ENCODE data around the gene NPAS2. TPM values are rescaled to one million over a fixed set of nuclear protein-coding genes. Genes with fewer than 3 reads are reported as not detected.

Gene NPAS2
- 10 to 100 TPM; 62.7 to 70.0 TPM for polyA plus RNA-seq

- no peaks in the 10 kb centered on the region for H3K9me3 ChIP-seq (ENCODE audit: control insufficient read depth in 2 of 2, insufficient read depth in 1 of 2, low read depth in 1 of 2, low read length in 1 of 2)
- H3K36me3 ChIP-seq (ENCODE audit: control insufficient read depth in 2 of 2, insufficient read depth in 2 of 2, low read length in 1 of 2), result no peaks in the 10 kb centered on the region
- H3K4me3 ChIP-seq (ENCODE audit: low read depth in 1 of 2, low read length in 2 of 2), result peak within 1 kb of the TSS; percentile 85 to 87
- 1 to 2% methylated on average over 48 to 91 of the region's 91 CpGs for WGBS, 2 donors
- H3K27ac ChIP-seq (ENCODE audit: low read depth in 2 of 2, low read length in 1 of 2), result peak within 1 kb of the TSS; percentile 97 to 99
- peaks cover 0 to 4% of the 10 kb centered on the region in 2 donors for H3K4me1 ChIP-seq (ENCODE audit: control insufficient read depth in 2 of 2, insufficient read depth in 2 of 2, low read length in 1 of 2)
- no peaks in the 10 kb centered on the region for H3K27me3 ChIP-seq (ENCODE audit: control insufficient read depth in 1 of 2, insufficient read depth in 2 of 2, low read length in 2 of 2)
Measured at GRCh38 chr2:100819370-100820272, at the start of gene NPAS2. TSS of gene NPAS2 (plus strand) at chr2:100820139. CDS start at chr2:100904755, 84,616 bp downstream.

GRCh38 chr2:100771125-100771524 lies 48.8 kb upstream of the NPAS2 start:
- WGBS, 2 donors, result 80 to 86% methylated on average over 4 of the region's 4 CpGs
- H3K4me3 ChIP-seq (ENCODE audit: low read depth in 1 of 2, low read length in 2 of 2), result no peak overlapping the region
- H3K27ac ChIP-seq (ENCODE audit: low read depth in 2 of 2, low read length in 1 of 2), result no peak overlapping the region
- H3K9me3 ChIP-seq (ENCODE audit: control insufficient read depth in 2 of 2, insufficient read depth in 1 of 2, low read depth in 1 of 2, low read length in 1 of 2), result no peaks in the 10 kb centered on the region
- no peaks in the 10 kb centered on the region for H3K36me3 ChIP-seq (ENCODE audit: control insufficient read depth in 2 of 2, insufficient read depth in 2 of 2, low read length in 1 of 2)
- no peaks in the 10 kb centered on the region for H3K4me1 ChIP-seq (ENCODE audit: control insufficient read depth in 2 of 2, insufficient read depth in 2 of 2, low read length in 1 of 2)
- H3K27me3 ChIP-seq (ENCODE audit: control insufficient read depth in 1 of 2, insufficient read depth in 2 of 2, low read length in 2 of 2), result no peaks in the 10 kb centered on the region

- Histone ChIP-seq H3K4me1 (ENCODE audit: control insufficient read depth in 2 of 2, insufficient read depth in 2 of 2, low read length in 1 of 2) (no peaks in the 10 kb centered on the region), H3K36me3 (ENCODE audit: control insufficient read depth in 2 of 2, insufficient read depth in 2 of 2, low read length in 1 of 2) (no peaks in the 10 kb centered on the region), H3K4me3 (ENCODE audit: low read depth in 1 of 2, low read length in 2 of 2) (no peak overlapping the region), H3K27ac (ENCODE audit: low read depth in 2 of 2, low read length in 1 of 2) (no peak overlapping the region), H3K27me3 (ENCODE audit: control insufficient read depth in 1 of 2, insufficient read depth in 2 of 2, low read length in 2 of 2) (no peaks in the 10 kb centered on the region), H3K9me3 (ENCODE audit: control insufficient read depth in 2 of 2, insufficient read depth in 1 of 2, low read depth in 1 of 2, low read length in 1 of 2) (no peaks in the 10 kb centered on the region)
- 87 to 91% methylated on average over 4 of the region's 4 CpGs for WGBS, 2 donors
Measured at GRCh38 chr2:100773538-100773937, 46.4 kb upstream of the NPAS2 start.

- no peaks in the 10 kb centered on the region for H3K4me1 ChIP-seq (ENCODE audit: control insufficient read depth in 2 of 2, insufficient read depth in 2 of 2, low read length in 1 of 2)
- no peak overlapping the region for H3K4me3 ChIP-seq (ENCODE audit: low read depth in 1 of 2, low read length in 2 of 2)
- no peaks in the 10 kb centered on the region for H3K27me3 ChIP-seq (ENCODE audit: control insufficient read depth in 1 of 2, insufficient read depth in 2 of 2, low read length in 2 of 2)
- no peaks in the 10 kb centered on the region for H3K9me3 ChIP-seq (ENCODE audit: control insufficient read depth in 2 of 2, insufficient read depth in 1 of 2, low read depth in 1 of 2, low read length in 1 of 2)
- H3K27ac ChIP-seq (ENCODE audit: low read depth in 2 of 2, low read length in 1 of 2), result no peak overlapping the region
- H3K36me3 ChIP-seq (ENCODE audit: control insufficient read depth in 2 of 2, insufficient read depth in 2 of 2, low read length in 1 of 2), result no peaks in the 10 kb centered on the region
Measured at GRCh38 chr2:100776445-100776844, 43.5 kb upstream of the NPAS2 start.

GRCh38 chr2:100778637-100779450 lies 41.1 kb upstream of the NPAS2 start:
- no peaks in the 10 kb centered on the region for H3K4me1 ChIP-seq (ENCODE audit: control insufficient read depth in 2 of 2, insufficient read depth in 2 of 2, low read length in 1 of 2)
- H3K27me3 ChIP-seq (ENCODE audit: control insufficient read depth in 1 of 2, insufficient read depth in 2 of 2, low read length in 2 of 2), result no peaks in the 10 kb centered on the region
- no peaks in the 10 kb centered on the region for H3K36me3 ChIP-seq (ENCODE audit: control insufficient read depth in 2 of 2, insufficient read depth in 2 of 2, low read length in 1 of 2)
- WGBS, 2 donors, result 83 to 86% methylated on average over 12 of the region's 12 CpGs
- no peak overlapping the region for H3K27ac ChIP-seq (ENCODE audit: low read depth in 2 of 2, low read length in 1 of 2)
- H3K9me3 ChIP-seq (ENCODE audit: control insufficient read depth in 2 of 2, insufficient read depth in 1 of 2, low read depth in 1 of 2, low read length in 1 of 2), result no peaks in the 10 kb centered on the region
- no peak overlapping the region for H3K4me3 ChIP-seq (ENCODE audit: low read depth in 1 of 2, low read length in 2 of 2)

- no peak overlapping the region for H3K27ac ChIP-seq (ENCODE audit: low read depth in 2 of 2, low read length in 1 of 2)
- WGBS, 2 donors, result 89 to 92% methylated on average over 3 of the region's 3 CpGs
Measured at GRCh38 chr2:100779908-100780202, 40.1 kb upstream of the NPAS2 start.

GRCh38 chr2:100780203-100781008 lies 39.5 kb upstream of the NPAS2 start:
- Histone ChIP-seq H3K27ac (ENCODE audit: low read depth in 2 of 2, low read length in 1 of 2) (no peak overlapping the region), H3K36me3 (ENCODE audit: control insufficient read depth in 2 of 2, insufficient read depth in 2 of 2, low read length in 1 of 2) (no peaks in the 10 kb centered on the region), H3K4me1 (ENCODE audit: control insufficient read depth in 2 of 2, insufficient read depth in 2 of 2, low read length in 1 of 2) (no peaks in the 10 kb centered on the region), H3K4me3 (ENCODE audit: low read depth in 1 of 2, low read length in 2 of 2) (no peak overlapping the region), H3K9me3 (ENCODE audit: control insufficient read depth in 2 of 2, insufficient read depth in 1 of 2, low read depth in 1 of 2, low read length in 1 of 2) (no peaks in the 10 kb centered on the region), H3K27me3 (ENCODE audit: control insufficient read depth in 1 of 2, insufficient read depth in 2 of 2, low read length in 2 of 2) (no peaks in the 10 kb centered on the region)
- 67 to 77% methylated on average over 8 of the region's 8 CpGs for WGBS, 2 donors

More at GRCh38 chr2:100779908-100780202, 40.1 kb upstream of the NPAS2 start:
- Histone ChIP-seq H3K27me3 (ENCODE audit: control insufficient read depth in 1 of 2, insufficient read depth in 2 of 2, low read length in 2 of 2) (no peaks in the 10 kb centered on the region), H3K4me3 (ENCODE audit: low read depth in 1 of 2, low read length in 2 of 2) (no peak overlapping the region), H3K4me1 (ENCODE audit: control insufficient read depth in 2 of 2, insufficient read depth in 2 of 2, low read length in 1 of 2) (no peaks in the 10 kb centered on the region), H3K36me3 (ENCODE audit: control insufficient read depth in 2 of 2, insufficient read depth in 2 of 2, low read length in 1 of 2) (no peaks in the 10 kb centered on the region), H3K9me3 (ENCODE audit: control insufficient read depth in 2 of 2, insufficient read depth in 1 of 2, low read depth in 1 of 2, low read length in 1 of 2) (no peaks in the 10 kb centered on the region)

GRCh38 chr2:100781009-100781325 lies 39.0 kb upstream of the NPAS2 start:
- H3K4me1 ChIP-seq (ENCODE audit: control insufficient read depth in 2 of 2, insufficient read depth in 2 of 2, low read length in 1 of 2), result no peaks in the 10 kb centered on the region
- no peaks in the 10 kb centered on the region for H3K9me3 ChIP-seq (ENCODE audit: control insufficient read depth in 2 of 2, insufficient read depth in 1 of 2, low read depth in 1 of 2, low read length in 1 of 2)
- H3K27ac ChIP-seq (ENCODE audit: low read depth in 2 of 2, low read length in 1 of 2), result no peak overlapping the region
- no peaks in the 10 kb centered on the region for H3K27me3 ChIP-seq (ENCODE audit: control insufficient read depth in 1 of 2, insufficient read depth in 2 of 2, low read length in 2 of 2)
- H3K4me3 ChIP-seq (ENCODE audit: low read depth in 1 of 2, low read length in 2 of 2), result no peak overlapping the region
- WGBS, 2 donors, result 77 to 86% methylated on average over 1 of the region's 1 CpG
- H3K36me3 ChIP-seq (ENCODE audit: control insufficient read depth in 2 of 2, insufficient read depth in 2 of 2, low read length in 1 of 2), result no peaks in the 10 kb centered on the region

- no peaks in the 10 kb centered on the region for H3K9me3 ChIP-seq (ENCODE audit: control insufficient read depth in 2 of 2, insufficient read depth in 1 of 2, low read depth in 1 of 2, low read length in 1 of 2)
- no peaks in the 10 kb centered on the region for H3K36me3 ChIP-seq (ENCODE audit: control insufficient read depth in 2 of 2, insufficient read depth in 2 of 2, low read length in 1 of 2)
- no peaks in the 10 kb centered on the region for H3K27me3 ChIP-seq (ENCODE audit: control insufficient read depth in 1 of 2, insufficient read depth in 2 of 2, low read length in 2 of 2)
- 92 to 93% methylated on average over 12 of the region's 12 CpGs for WGBS, 2 donors
- no peak overlapping the region for H3K4me3 ChIP-seq (ENCODE audit: low read depth in 1 of 2, low read length in 2 of 2)
- H3K27ac ChIP-seq (ENCODE audit: low read depth in 2 of 2, low read length in 1 of 2), result no peak overlapping the region
- peaks cover 0 to 3% of the 10 kb centered on the region in 2 donors for H3K4me1 ChIP-seq (ENCODE audit: control insufficient read depth in 2 of 2, insufficient read depth in 2 of 2, low read length in 1 of 2)
Measured at GRCh38 chr2:100781523-100782379, 38.2 kb upstream of the NPAS2 start.
